NK-92 (cell line): ENCODE measurements around the gene RDM1.

ENCODE experiments used
- DNase-seq: peaks from one replicate; lab custom pipeline; 2025; ENCODE audit not compliant: unreplicated experiment; lab: John Stamatoyannopoulos, UW

Gene RDM1

DNA sequence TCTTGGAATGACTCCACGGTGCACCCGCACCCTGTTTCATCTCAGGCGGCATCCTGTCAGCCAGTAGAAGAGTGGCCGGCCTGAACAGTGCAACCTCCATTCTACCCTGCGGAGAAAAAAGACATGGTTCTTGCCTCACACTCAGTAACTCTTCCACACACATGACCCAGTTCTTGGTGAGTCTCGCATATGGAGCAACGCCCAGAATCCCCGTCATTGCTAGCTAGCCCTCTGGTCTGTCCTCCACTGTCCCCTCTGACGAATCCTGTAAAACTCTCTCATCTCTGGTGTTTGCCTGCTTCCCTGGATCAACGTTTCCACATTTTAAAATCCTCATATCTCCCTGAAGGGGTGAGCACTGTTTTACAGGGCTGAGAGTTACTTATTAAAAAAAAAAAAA lies 4.2 kb upstream of the RDM1 start:
- DNase-seq, result no peak

DNA sequence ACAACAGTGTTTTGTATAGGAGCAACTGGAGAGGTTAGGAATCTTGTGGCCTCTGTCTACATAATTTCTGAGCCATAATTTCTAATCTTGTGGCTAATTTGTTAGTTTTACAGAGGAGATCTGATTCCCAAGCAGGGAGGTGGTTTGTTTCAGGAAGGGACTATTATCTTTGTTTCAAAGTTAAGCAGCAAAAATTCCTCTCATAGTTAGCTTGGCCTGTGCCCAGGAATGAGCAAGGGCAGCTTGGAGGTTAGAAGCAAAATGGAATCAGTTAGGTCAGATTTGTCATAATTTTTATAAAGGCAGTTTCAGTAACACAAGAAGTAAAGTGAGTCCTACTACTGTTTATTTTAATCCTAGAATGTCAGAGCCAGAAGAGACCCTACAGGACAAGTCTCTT lies 2.0 kb upstream of the RDM1 start:
- DNase-seq, result no peak

- no peak for DNase-seq
Observed at GRCh38 chr17:35931794-35932425, 1.3 kb upstream of the RDM1 start.

DNA sequence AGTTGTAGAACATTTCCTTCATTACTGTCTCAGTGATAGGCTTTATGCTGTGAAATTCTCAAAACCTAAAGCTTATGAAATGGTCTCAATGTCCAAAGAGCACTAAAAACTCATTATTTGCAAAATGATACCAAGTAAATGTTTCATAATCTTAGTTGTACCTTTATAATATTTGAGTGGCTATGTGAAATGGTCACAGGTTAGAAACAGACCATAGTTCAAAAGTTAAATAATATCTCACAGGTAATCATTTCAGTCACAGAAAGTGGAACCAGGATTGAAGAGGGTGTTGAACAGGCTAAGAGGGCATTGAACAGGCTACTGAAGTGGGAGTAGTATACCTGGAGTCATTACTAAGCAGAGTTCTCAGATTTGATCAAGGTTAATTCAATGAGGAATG lies 2.9 kb downstream of the RDM1 start:
- DNase-seq, result no peak

GRCh38 chr17:35923609-35924114 lies 6.9 kb downstream of the RDM1 start:
- DNase-seq, result no peak

DNA sequence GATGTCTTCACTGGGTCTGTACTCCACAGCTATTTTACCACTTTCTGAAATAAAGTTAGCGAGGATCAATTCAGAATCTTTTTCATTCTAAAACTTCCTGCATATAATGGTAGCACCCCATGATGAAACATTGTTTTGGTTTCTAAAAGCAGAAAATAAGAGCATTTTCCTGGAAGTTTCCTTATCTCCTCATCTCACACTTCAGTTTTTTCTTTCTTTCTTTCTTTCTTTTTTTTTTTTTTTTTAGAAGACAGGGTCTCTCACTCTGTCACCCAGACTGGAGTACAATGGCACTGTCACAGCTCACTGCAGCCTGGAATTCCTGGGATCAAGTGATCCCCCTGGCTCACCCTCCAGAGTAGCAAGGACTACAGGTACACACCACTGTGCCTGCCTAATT lies 10.3 kb downstream of the RDM1 start:
- no peak for DNase-seq

DNA sequence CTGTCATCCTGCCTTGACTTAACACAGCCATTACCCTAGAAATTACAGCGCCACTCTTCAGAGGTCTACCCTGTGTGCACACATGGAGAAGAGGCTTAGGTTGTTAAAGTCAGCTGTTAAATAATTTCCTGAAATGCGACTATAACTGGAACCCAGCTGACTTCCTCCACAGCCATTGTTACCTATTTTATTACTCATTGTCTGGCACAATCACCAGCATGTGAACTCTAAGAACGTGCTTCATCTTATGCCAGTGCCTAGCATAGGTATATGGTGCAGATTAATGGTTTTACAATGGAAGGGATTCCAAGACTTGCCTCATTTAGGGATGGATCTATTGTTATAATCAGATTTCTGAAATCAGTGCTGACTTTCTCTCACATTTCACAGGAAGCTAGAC lies 11.9 kb downstream of the RDM1 start:
- no peak for DNase-seq

DNA sequence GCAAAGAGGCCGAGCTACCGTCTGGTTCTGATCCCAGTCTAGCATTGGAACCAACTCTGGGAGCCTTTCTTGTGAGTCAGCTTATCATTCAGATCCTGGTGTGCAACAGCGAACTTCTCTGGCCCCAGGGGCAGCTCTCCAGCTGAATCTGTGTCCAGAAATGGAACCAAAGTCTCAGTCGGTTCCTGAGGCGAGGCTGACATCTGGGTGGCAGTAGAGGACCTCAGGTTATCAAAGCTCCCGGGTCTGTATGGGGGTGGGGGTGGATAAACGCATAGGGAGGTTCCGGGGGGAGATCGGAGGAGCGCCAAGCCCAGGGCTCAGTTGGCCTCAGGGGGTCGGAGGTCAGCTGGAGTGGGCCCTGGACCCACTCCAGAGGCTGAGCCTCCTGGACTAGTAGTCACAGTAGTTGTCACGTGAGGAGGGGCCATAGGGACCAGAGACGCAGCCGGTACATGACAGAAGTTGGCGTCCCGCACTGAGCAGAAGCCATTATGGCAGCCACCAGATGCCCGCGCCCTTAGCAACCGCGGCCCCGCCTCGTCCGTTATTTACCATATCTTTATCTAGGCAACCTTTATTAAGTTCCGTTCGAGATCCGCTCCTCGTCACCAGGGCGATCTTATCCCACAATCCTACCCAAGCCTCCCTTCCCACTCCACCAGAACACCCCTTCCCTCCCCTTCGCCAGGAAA lies 12.9 kb downstream of the RDM1 start:
- DNase-seq, result no peak

DNA sequence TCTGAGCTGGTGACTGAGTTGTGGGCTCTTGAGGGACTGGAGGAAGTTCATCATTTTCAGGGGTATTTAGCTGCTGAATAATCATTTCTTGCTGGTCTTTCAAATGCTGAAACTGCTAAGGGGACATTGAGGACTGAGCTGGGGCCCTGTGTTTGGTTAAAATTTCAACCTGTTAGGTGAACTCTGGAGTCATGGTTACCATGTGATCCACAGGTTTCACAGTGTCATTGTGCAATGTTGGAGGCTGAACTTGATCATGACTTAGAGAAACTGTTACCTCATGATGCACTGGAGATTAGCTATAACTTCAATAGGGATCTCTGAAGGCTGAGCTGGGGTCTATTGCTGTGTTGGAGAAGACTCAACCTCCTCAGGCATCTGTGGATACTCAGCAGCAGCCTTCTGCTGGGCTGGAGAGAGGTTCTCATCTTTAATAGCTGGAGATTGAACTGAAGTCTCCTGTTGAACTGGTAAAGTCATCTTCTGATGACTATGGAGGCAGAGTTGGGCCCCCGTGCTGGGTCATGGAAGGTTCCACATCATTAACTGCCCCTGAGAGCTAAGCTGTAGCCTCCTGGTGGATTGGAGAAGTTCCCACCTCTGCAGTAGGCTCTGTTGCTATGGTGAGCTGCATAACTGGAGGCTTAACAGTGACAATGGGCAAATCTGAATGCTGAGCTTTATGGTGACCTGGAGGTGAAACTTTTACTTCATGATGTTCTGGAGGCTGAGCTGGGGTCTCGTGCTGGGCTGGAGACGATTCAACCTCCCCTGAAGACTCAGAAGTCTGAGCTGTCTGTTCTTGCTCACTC lies 15.2 kb downstream of the RDM1 start:
- DNase-seq, result no peak

DNA sequence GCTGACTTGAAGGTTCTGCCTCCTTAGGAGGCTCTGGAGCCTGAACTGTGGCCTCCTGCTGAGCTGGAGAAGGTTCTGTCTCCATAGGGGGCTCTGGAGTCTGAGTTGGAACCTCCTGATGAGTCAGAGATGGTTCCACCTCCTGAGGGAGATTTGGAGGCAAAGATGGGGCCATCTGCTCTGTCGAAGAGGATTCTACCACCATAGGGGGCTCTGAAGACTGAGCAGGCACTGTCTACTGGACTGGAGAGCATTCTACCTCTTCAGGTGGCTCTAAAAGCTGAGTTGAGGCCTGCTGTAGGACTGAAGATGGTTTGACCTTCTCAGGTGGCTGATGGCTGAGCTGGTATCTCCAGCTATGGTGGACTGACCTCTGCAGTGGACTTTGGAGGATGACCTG lies 16.2 kb downstream of the RDM1 start:
- DNase-seq, result no peak

- DNase-seq, result no peak
Observed at GRCh38 chr17:35913609-35914008, 17.0 kb downstream of the RDM1 start.

- no peak for DNase-seq
Observed at GRCh38 chr17:35912942-35913341, 17.6 kb downstream of the RDM1 start.

- no peak for DNase-seq
Observed at GRCh38 chr17:35912339-35912912, 18.1 kb downstream of the RDM1 start.

- no peak for DNase-seq
Observed at GRCh38 chr17:35909408-35909807, 21.2 kb downstream of the RDM1 start.

- no peak for DNase-seq
Observed at GRCh38 chr17:35907691-35908090, 22.9 kb downstream of the RDM1 start.

DNA sequence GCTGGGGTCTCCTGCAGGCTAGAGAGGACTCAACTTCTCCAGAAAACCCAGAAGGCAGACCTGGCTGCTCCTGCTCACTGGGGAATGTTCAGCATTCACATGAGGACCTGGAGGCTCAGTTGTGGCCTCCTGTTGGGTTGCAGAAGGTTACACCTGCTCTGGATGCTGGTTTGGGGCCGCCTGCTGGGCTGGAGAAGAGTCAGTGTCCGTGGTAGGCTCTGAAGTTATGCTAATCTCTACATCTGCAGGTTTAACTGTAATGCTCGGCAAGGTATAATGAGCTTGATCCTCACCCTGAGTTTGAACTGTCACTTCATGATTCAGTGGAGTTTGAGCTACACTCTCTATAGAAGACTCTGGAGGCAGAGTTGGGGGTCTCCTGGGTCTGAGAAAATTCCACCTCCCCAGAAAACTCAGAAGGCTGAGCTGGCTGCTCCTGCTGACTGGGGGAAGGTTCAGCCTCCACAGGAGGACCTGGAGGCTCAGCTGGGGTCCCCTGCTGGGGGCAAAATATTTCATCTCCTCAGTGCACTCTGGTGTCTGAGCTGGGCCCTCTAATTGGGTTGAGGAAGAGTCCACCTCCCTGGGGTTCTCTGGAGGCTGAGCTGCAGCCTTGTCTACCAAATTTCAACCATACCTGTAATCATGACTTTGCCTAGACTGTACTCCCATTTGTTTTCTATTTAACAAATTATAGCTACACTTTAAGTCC lies 23.5 kb downstream of the RDM1 start:
- no peak for DNase-seq

DNA sequence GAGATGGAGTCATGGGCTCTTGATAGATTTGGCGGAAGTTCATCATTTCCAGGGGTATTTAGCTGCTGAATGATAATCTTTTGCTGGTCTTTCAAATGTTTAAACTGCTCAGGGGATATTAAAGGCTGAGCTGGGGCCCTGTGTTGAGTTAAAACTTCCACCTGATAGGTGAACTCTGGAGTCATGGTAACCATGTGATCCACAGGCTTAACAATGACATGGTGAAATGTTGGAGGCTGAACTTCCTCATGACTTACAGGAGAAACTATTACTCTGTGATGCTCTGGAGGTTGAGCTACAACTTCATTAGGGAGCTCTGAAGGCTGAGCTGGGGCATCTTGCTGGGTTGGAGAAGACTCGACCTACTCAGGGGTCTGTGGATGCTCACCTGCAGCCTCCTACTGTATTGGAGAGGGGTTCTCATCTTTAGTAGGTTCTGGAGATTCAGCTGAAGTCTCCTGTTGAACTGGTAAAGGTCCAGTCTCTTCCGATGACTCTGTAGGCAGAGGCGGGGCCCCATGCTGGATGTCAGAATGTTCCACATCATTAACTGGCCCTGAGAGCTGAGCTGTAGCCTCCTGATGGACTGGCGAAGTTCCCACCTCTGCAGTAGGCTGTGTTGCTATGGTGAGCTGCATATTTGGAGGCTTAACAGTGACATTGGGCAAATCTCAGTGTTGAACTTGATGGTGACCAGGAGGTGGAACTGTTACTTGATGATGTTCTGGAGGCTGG lies 24.2 kb downstream of the RDM1 start:
- DNase-seq, result no peak

GRCh38 chr17:35903451-35903850 lies 27.1 kb downstream of the RDM1 start:
- no peak for DNase-seq

GRCh38 chr17:35901631-35902175 lies 28.9 kb downstream of the RDM1 start:
- DNase-seq, result no peak
